ENCODE data around the gene BAHCC1. TPM values are rescaled to one million over a fixed set of nuclear protein-coding genes. Genes with fewer than 3 reads are reported as not detected.
A peak's percentile ranks its signal among the peaks of the same experiment; 100 is the strongest.

Gene BAHCC1
- total RNA-seq, 2 experiments from 2014 or later = 0.40 to 0.65 TPM

DNA sequence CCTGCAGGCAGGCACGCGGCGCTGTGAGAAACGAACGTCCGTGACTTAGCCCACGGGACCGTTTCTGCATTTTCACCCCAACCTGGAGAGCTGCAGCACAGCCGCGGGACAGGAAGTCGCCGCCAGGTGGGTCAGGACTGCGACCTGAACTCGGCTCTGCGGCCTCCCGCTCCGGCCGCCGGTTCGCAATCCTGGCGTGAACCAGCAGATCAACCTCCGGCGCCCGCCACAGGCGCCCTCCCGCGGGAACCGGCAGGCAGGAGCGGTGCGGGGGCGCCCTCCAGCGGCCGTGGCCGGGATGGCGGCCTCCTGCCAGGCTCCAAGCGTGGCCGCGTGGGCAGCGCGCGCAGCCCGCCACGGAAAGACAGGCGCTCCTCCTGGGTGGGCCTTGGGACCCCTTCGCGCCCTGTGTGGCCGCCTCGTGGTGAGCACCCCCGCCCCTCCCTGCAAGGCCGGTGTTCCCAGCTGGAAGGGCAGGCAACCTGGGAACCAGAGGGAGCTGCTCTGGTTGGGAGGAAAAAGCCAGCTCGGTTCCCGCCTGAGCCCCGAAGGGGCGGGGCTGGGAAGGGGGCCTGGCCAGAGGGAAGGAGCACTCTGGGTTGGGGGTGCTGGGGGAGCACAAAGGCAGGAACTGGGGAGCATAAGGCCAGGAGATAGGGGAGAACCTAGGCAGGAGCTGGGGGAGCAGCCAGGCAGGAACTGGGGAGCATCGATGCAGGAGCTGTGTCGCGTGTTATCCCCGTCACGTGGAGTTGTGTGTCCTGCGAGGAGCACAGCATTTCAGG is 89.1 kb downstream of the BAHCC1 start:
- H3K27me3 Mint-ChIP-seq = peaks cover 24% of the 10 kb centered on the region
- ChIA-PET CTCF (interaction anchor here (0.6 to 4.3 kb wide), 37 partner anchors 10 to 341 kb away, joined by 3 to 47 read pairs (median 4); partner anchors contain the start of genes BAHCC1, FAAP100, NDUFAF8 and SLC38A10), POLR2A (interaction anchor here (0.6 to 2.9 kb wide), 9 partner anchors 14 to 245 kb away, joined by 3 to 8 read pairs (median 4); partner anchors contain the start of genes FAAP100, NDUFAF8, SLC38A10 and TEPSIN)
- H3K4me3 Mint-ChIP-seq = peak overlapping the region; percentile 21
- intact Hi-C loops (cut with micrococcal nuclease) = loop anchor here (5.0 to 10.0 kb wide), 2 partner anchors 190 to 232 kb away; partner anchors contain the start of gene SLC38A10
- H3K36me3 Mint-ChIP-seq (ENCODE audit: low read depth) = no peaks in the 10 kb centered on the region
- H3K9me3 Mint-ChIP-seq = no peaks in the 10 kb centered on the region
- peak; percentile 61 for ATAC-seq
- H3K4me1 Mint-ChIP-seq (ENCODE audit: low read depth) = peaks cover 28% of the 10 kb centered on the region
- DNase-seq = peak; percentile 90
- peak; percentile 98 for TF ChIP-seq CTCF (IDR thresholded peaks at IDR 0.05)
- no peak overlapping the region for H3K27ac Mint-ChIP-seq

DNA sequence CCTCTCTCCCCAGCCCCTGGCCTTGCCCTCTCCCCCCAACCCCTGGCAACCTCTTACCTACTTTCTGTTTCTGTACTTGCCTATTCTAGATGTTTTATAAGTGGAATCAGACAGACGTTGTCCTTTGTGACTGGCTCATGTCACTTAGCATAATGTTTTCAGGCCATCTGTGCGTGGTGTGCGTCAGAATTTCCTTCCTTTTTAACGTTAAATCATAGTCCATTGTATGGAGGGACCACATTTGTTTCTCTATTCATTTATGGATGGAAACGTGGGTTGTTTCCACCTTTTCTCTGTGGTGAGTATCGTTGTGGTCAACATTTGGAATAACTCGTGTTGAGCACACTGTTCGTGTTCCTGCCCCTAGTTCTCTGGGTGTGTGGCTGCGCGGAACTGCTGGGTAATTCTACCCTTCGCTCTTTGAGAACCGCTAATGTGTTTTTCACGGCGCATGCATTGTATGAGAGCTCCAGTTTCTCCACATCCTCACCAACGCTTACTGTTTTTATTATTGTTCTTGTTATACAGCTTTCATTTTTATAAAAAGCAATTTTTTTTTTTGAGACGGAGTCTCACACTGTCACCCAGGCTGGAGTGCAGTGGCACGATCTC is 91.0 kb downstream of the BAHCC1 start:
- Mint-ChIP-seq H3K4me3 (no peak overlapping the region), H3K27me3 (peaks cover 17% of the 10 kb centered on the region), H3K4me1 (ENCODE audit: low read depth) (peaks cover 35% of the 10 kb centered on the region), H3K27ac (no peak overlapping the region), H3K9me3 (no peaks in the 10 kb centered on the region), H3K36me3 (ENCODE audit: low read depth) (no peaks in the 10 kb centered on the region)
- ChIA-PET CTCF (interaction anchor here (1.5 to 1.9 kb wide), 3 partner anchors 25 to 233 kb away, joined by 3 to 9 read pairs (median 3); no protein-coding TSS in a partner anchor), POLR2A (interaction anchor here (1.1 to 4.2 kb wide), 2 partner anchors 26 to 227 kb away, joined by 3 to 33 read pairs; partner anchors contain the start of gene ACTG1)
- no peak for TF ChIP-seq CTCF (IDR thresholded peaks at IDR 0.05)
- intact Hi-C loops (cut with micrococcal nuclease) = loop anchor here (10.0 kb wide), 1 partner anchor 192 kb away; the partner anchor contains the start of gene SLC38A10
- no peak for ATAC-seq
- DNase-seq = peak; percentile 60

DNA sequence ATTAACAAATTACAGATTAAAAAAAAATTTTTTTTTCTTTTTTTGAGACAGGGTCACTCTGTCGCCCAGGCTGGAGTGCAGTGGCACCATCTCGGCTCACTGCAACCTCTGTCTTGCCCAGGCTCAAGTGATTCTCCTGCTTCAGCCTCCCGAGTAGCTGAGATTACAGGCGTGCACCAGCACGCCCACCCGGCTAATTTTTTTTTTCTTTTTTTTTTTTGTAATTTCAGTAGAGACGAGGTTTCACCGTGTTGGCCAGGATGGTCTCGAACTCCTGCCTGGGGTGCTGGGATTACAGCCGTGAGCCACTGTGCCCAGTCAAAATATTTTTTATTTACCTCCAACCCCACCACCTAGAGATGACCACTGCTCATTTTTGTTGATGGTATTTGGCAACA is 91.8 kb downstream of the BAHCC1 start:
- intact Hi-C loops (cut with micrococcal nuclease) = loop anchor here (10.0 kb wide), 1 partner anchor 192 kb away; the partner anchor contains the start of gene SLC38A10
- Mint-ChIP-seq H3K27ac (no peak overlapping the region), H3K36me3 (ENCODE audit: low read depth) (no peaks in the 10 kb centered on the region), H3K27me3 (peaks cover 12% of the 10 kb centered on the region), H3K4me1 (ENCODE audit: low read depth) (peaks cover 31% of the 10 kb centered on the region), H3K9me3 (no peaks in the 10 kb centered on the region), H3K4me3 (peak overlapping the region; percentile 63)
- ChIA-PET POLR2A (interaction anchor here (1.2 to 4.2 kb wide), 4 partner anchors 12 to 29 kb away, joined by 5 to 33 read pairs (median 16); partner anchors contain the start of gene ACTG1), CTCF (interaction anchor here (1.5 to 1.6 kb wide), 2 partner anchors 24 to 234 kb away, joined by 3 read pairs; no protein-coding TSS in a partner anchor)
- no peak for TF ChIP-seq CTCF (IDR thresholded peaks at IDR 0.05)
- ATAC-seq = no peak
- DNase-seq = no peak

- no peak for TF ChIP-seq CTCF (IDR thresholded peaks at IDR 0.05)
- H3K4me1 Mint-ChIP-seq (ENCODE audit: low read depth) = peaks cover 26% of the 10 kb centered on the region
- H3K27ac Mint-ChIP-seq = no peak overlapping the region
- ATAC-seq = peak; percentile 81
- DNase-seq = peak; percentile 81
- ChIA-PET POLR2A (interaction anchor here (0.6 to 4.2 kb wide), 6 partner anchors 11 to 241 kb away, joined by 3 to 33 read pairs (median 7); partner anchors contain the start of gene ACTG1), CTCF (interaction anchor here (1.5 to 1.6 kb wide), 2 partner anchors 23 to 235 kb away, joined by 3 read pairs; no protein-coding TSS in a partner anchor)
- H3K27me3 Mint-ChIP-seq = peaks cover 6% of the 10 kb centered on the region
- intact Hi-C loops (cut with micrococcal nuclease) = loop anchor here (10.0 kb wide), 1 partner anchor 193 kb away; the partner anchor contains the start of gene SLC38A10
- H3K9me3 Mint-ChIP-seq = no peaks in the 10 kb centered on the region
- H3K4me3 Mint-ChIP-seq = peak overlapping the region; percentile 63
- H3K36me3 Mint-ChIP-seq (ENCODE audit: low read depth) = no peaks in the 10 kb centered on the region
These were observed 92.4 kb downstream of the BAHCC1 start for GRCh38 chr17:81487487-81488275.
